VCaP (cell line): Measurements from ENCODE around the gene ANXA11.
A peak's percentile ranks its signal among the peaks of the same experiment; 100 is the strongest.
"Not testable (repeated sequence)": the region's sequence is repeated elsewhere in the genome, so short reads cannot be mapped to it uniquely, and the experiment has no call there.

ENCODE experiments used
- H3K27ac ChIP-seq: fragments of 450-650 bp; 2 replicates; pipeline ENCODE4 v1.5.1; 2017
- CTCF ChIP-seq: fragments of 450-650 bp; conservative IDR thresholded peaks from 2 replicates; pipeline ENCODE4 v1.5.1; 2017; ENCODE audit warnings: mild to moderate bottlenecking, moderate library complexity

Gene ANXA11

GRCh38 chr10:80214368-80214982 lies 9.1 kb upstream of the ANXA11 start:
- not testable (repeated sequence) for H3K27ac ChIP-seq

GRCh38 chr10:80212535-80213115 lies 7.3 kb upstream of the ANXA11 start:
- not testable (repeated sequence) for H3K27ac ChIP-seq

GRCh38 chr10:80211786-80212185 lies 6.4 kb upstream of the ANXA11 start:
- no peak overlapping the region for H3K27ac ChIP-seq
- no peak for TF ChIP-seq CTCF

GRCh38 chr10:80210259-80210658 lies 4.9 kb upstream of the ANXA11 start:
- no peak overlapping the region for H3K27ac ChIP-seq
- no peak for TF ChIP-seq CTCF

GRCh38 chr10:80207768-80208370 lies 2.5 kb upstream of the ANXA11 start:
- H3K27ac ChIP-seq = peak overlapping the region; percentile 92; the same call in 1 of the 2 replicates
- TF ChIP-seq CTCF = no peak

- H3K27ac ChIP-seq = peak overlapping the region; percentile 92
Observed at GRCh38 chr10:80206277-80206655, 929 bp upstream of the ANXA11 start.

GRCh38 chr10:80204677-80205476 lies 460 bp downstream of the ANXA11 start:
- H3K27ac ChIP-seq = peak overlapping the region; percentile 92
- no peak; the same call in 1 of the 2 replicates for TF ChIP-seq CTCF

More at GRCh38 chr10:80206277-80206655, 929 bp upstream of the ANXA11 start:
- TF ChIP-seq CTCF = no peak

- no peak for TF ChIP-seq CTCF
Observed at GRCh38 chr10:80203835-80204676, 1.3 kb downstream of the ANXA11 start.

More at GRCh38 chr10:80203835-80204676, 1.3 kb downstream of the ANXA11 start:
- H3K27ac ChIP-seq = peak overlapping the region; percentile 92
